HepG2 (cell line): ENCODE results near the gene ZMIZ1. TPM values are rescaled to one million over a fixed set of nuclear protein-coding genes. Genes with fewer than 3 reads are reported as not detected.
A peak's percentile ranks its signal among the peaks of the same experiment; 100 is the strongest.

Experiments
- ESRRA ChIP-seq: sonication (generic); formaldehyde crosslinking; IDR thresholded peaks from 2 replicates; pipeline ENCODE4 v1.5.1; 2020; ENCODE audit warnings: mild to moderate bottlenecking, low read depth, missing genetic modification reagents
- IKZF1 ChIP-seq: fragments of 450-650 bp; IDR thresholded peaks from 2 replicates; pipeline ENCODE4 v1.7.1; 2016
- MAFG ChIP-seq: sonication (generic); formaldehyde crosslinking; IDR thresholded peaks from 2 replicates; pipeline ENCODE4 v1.5.1; 2020; ENCODE audit warnings: mild to moderate bottlenecking, missing genetic modification reagents
- MBNL3 ChIP-seq: fragments of 250-450 bp; sonication (Bioruptor Pico); conservative IDR thresholded peaks from 2 replicates; pipeline ENCODE4 v1.8.0; 2022; ENCODE audit warnings: mild to moderate bottlenecking, inconsistent platforms
- MTERF4 ChIP-seq: sonication (generic); formaldehyde crosslinking; IDR thresholded peaks from 2 replicates; pipeline ENCODE4 v1.8.0; 2023; ENCODE audit warnings: mild to moderate bottlenecking, missing genetic modification reagents
- NFIC ChIP-seq: IDR thresholded peaks from 2 replicates; pipeline ENCODE4 v1.6.1; 2012; ENCODE audit warnings: mild to moderate bottlenecking, low read length, inconsistent platforms
- ZC3H4 ChIP-seq: sonication (generic); formaldehyde crosslinking; IDR thresholded peaks from 2 replicates; pipeline ENCODE4 v1.4.0; 2020; ENCODE audit warnings: missing genetic modification reagents, borderline replicate concordance
- ZHX1 ChIP-seq: sonication (generic); formaldehyde crosslinking; IDR thresholded peaks from 2 replicates; pipeline ENCODE4 v1.8.1; 2022; ENCODE audit warnings: low read depth, mild to moderate bottlenecking, missing genetic modification reagents
- ZNF556 ChIP-seq: sonication (generic); formaldehyde crosslinking; IDR thresholded peaks from 2 replicates; pipeline ENCODE4 v1.4.0; 2020; ENCODE audit warnings: mild to moderate bottlenecking, missing genetic modification reagents, borderline replicate concordance
- ZNF652 ChIP-seq: IDR thresholded peaks from 2 replicates; pipeline ENCODE4 v1.6.1; 2016; ENCODE audit warnings: low read depth, borderline replicate concordance
- ZNF790 ChIP-seq: sonication (generic); formaldehyde crosslinking; IDR thresholded peaks from 2 replicates; pipeline ENCODE4 v1.8.0; 2022; ENCODE audit warnings: missing genetic modification reagents, mild to moderate bottlenecking, borderline replicate concordance
- ZNF816 ChIP-seq: sonication (generic); formaldehyde crosslinking; IDR thresholded peaks from 2 replicates; pipeline ENCODE4 v1.8.0; 2022; ENCODE audit warnings: missing genetic modification reagents, mild to moderate bottlenecking, borderline replicate concordance
- polyA plus RNA-seq, 8 experiments: library from polyadenylated mRNA; depleted of rRNA in 3 of 8; stranded (reverse) in 7 of 8; unstranded in 1 of 8; fragments of >200 nt; fragmentation: Illumina TruSeq in 4 of 8; extraction: Trizol in 4 of 8; gene quantifications; 2 replicates each; pipeline versions ENCODE4 v1.2.1 to v1.2.3, GENCODE V29; 2011 to 2016; ENCODE audit warnings: low read depth in 4 of 8, missing spikeins in 1 of 8, mixed read lengths in 1 of 8; ENCODE audit not compliant: insufficient read depth in 1 of 8
- total RNA-seq, 5 experiments: library from RNA; depleted of rRNA; stranded (reverse); fragments of >200 nt; fragmentation: Illumina TruSeq; extraction: Trizol; gene quantifications; 2 replicates each; pipeline ENCODE4 v1.2.3, GENCODE V29; 2016; ENCODE audit warnings: low read depth in 1 of 5
- TF ChIP-seq, protein P1 (sequence below): sonication (generic); formaldehyde crosslinking; IDR thresholded peaks from 2 replicates; pipeline ENCODE4 v1.9.0; 2021; ENCODE audit warnings: mild to moderate bottlenecking, missing genetic modification reagents
- TF ChIP-seq, protein P2 (sequence below): sonication (generic); formaldehyde crosslinking; IDR thresholded peaks from 2 replicates; pipeline ENCODE4 v1.5.1; 2020; ENCODE audit warnings: mild to moderate bottlenecking, missing genetic modification reagents

ZMIZ1 gene
- total and polyA plus RNA-seq, 2 of the 13 experiments (the other 11 are each of a cell fraction or from before 2014, with no cell fraction given): 5.3 to 10.2 TPM

DNA sequence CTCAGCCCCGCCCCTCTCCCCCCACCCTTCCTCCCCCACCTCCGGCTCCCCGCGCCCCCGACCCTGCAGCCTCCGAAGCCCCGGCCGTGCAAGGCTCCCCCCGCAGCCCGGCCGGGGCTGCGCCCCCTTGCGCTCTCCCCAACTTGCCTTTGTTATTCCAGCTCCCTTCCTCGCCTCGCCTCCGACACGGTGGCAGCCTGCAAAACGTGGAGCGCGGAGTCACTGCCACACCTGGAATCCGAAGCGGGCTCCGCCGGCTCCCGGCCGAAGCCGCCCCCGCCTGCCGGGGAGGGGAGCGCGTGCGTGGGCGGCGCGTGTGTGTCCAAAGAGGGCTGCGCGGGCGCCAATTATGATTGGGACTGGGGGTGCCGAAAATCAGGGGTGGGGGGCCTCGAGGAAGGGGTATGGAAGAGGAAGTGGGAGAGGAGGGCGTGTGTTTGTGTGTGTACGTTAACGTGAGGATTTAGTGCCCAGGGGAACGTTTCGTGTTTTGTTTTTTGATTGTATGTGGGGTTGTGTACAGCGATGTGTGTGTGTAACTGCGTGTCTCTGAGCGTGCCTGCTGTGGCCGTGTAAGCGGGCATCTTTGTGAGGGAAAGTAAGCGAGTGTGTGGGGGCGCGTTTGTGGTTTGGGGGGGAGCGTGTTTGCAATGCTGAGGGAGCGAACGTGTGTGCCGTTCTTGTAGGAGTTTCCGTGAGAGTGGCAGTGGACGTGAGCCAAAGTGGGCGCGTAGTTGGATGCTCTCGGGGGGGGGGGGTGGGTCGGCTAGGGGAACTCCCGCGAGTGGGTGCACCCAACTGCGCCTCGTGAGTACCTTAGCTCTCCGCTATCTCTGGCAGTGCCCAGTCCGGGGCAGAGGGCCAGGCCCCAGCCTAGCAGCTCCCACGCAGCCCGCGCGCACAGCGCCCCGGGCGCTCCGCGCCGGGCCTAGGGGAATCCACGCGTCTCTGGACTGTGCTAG is 1.2 kb upstream of the ZMIZ1 start (continued):
- TF ChIP-seq ZNF652 (CRISPR knock-in tag): no peak
- peak; percentile 32; the same call in 1 of the 2 replicates for TF ChIP-seq ZNF790 (CRISPR knock-in tag)
- no peak for TF ChIP-seq MAFG
- TF ChIP-seq MTERF4 (CRISPR knock-in tag): peak; percentile 34; the same call in 1 of the 2 replicates
- no peak; the same call in 1 of the 2 replicates for TF ChIP-seq ZHX1 (CRISPR knock-in tag)
- no peak; the same call in 1 of the 2 replicates for TF ChIP-seq ZNF556
- no peak for TF ChIP-seq IKZF1
- TF ChIP-seq, protein P1, sequence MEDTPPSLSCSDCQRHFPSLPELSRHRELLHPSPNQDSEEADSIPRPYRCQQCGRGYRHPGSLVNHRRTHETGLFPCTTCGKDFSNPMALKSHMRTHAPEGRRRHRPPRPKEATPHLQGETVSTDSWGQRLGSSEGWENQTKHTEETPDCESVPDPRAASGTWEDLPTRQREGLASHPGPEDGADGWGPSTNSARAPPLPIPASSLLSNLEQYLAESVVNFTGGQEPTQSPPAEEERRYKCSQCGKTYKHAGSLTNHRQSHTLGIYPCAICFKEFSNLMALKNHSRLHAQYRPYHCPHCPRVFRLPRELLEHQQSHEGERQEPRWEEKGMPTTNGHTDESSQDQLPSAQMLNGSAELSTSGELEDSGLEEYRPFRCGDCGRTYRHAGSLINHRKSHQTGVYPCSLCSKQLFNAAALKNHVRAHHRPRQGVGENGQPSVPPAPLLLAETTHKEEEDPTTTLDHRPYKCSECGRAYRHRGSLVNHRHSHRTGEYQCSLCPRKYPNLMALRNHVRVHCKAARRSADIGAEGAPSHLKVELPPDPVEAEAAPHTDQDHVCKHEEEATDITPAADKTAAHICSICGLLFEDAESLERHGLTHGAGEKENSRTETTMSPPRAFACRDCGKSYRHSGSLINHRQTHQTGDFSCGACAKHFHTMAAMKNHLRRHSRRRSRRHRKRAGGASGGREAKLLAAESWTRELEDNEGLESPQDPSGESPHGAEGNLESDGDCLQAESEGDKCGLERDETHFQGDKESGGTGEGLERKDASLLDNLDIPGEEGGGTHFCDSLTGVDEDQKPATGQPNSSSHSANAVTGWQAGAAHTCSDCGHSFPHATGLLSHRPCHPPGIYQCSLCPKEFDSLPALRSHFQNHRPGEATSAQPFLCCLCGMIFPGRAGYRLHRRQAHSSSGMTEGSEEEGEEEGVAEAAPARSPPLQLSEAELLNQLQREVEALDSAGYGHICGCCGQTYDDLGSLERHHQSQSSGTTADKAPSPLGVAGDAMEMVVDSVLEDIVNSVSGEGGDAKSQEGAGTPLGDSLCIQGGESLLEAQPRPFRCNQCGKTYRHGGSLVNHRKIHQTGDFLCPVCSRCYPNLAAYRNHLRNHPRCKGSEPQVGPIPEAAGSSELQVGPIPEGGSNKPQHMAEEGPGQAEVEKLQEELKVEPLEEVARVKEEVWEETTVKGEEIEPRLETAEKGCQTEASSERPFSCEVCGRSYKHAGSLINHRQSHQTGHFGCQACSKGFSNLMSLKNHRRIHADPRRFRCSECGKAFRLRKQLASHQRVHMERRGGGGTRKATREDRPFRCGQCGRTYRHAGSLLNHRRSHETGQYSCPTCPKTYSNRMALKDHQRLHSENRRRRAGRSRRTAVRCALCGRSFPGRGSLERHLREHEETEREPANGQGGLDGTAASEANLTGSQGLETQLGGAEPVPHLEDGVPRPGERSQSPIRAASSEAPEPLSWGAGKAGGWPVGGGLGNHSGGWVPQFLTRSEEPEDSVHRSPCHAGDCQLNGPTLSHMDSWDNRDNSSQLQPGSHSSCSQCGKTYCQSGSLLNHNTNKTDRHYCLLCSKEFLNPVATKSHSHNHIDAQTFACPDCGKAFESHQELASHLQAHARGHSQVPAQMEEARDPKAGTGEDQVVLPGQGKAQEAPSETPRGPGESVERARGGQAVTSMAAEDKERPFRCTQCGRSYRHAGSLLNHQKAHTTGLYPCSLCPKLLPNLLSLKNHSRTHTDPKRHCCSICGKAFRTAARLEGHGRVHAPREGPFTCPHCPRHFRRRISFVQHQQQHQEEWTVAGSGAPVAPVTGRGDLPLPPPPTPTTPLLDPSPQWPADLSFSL: peak; percentile 79
- TF ChIP-seq, protein P2, sequence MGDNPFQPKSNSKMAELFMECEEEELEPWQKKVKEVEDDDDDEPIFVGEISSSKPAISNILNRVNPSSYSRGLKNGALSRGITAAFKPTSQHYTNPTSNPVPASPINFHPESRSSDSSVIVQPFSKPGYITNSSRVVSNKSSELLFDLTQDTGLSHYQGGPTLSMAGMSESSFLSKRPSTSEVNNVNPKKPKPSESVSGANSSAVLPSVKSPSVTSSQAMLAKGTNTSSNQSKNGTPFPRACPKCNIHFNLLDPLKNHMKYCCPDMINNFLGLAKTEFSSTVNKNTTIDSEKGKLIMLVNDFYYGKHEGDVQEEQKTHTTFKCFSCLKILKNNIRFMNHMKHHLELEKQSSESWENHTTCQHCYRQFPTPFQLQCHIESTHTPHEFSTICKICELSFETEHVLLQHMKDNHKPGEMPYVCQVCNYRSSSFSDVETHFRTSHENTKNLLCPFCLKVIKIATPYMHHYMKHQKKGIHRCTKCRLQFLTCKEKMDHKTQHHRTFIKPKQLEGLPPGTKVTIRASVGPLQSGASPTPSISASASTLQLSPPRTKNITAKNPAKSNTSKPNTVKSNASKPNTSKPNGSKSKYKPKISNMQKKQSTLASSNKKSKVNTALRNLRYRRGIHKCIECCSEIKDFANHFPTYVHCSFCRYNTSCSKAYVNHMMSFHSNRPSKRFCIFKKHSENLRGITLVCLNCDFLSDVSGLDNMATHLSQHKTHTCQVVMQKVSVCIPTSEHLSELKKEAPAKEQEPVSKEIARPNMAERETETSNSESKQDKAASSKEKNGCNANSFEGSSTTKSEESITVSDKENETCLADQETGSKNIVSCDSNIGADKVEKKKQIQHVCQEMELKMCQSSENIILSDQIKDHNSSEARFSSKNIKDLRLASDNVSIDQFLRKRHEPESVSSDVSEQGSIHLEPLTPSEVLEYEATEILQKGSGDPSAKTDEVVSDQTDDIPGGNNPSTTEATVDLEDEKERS: peak; percentile 48
- no peak for TF ChIP-seq ESRRA (CRISPR knock-in tag)
- TF ChIP-seq MBNL3 (CRISPR knock-in tag): no peak
- no peak for TF ChIP-seq NFIC
- TF ChIP-seq ZNF816 (CRISPR knock-in tag): peak; percentile 79; the same call in 1 of the 2 replicates
- no peak for TF ChIP-seq ZC3H4 (CRISPR knock-in tag)
